Measurements from ENCODE around the gene LZTS2. TPM values are rescaled to one million over a fixed set of nuclear protein-coding genes. Genes with fewer than 3 reads are reported as not detected.

LZTS2 gene
- total and polyA plus RNA-seq, 2 of the 8 experiments (the other 6 are each of a cell fraction or from before 2014, with no cell fraction given) = 75.7 to 99.5 TPM

DNA sequence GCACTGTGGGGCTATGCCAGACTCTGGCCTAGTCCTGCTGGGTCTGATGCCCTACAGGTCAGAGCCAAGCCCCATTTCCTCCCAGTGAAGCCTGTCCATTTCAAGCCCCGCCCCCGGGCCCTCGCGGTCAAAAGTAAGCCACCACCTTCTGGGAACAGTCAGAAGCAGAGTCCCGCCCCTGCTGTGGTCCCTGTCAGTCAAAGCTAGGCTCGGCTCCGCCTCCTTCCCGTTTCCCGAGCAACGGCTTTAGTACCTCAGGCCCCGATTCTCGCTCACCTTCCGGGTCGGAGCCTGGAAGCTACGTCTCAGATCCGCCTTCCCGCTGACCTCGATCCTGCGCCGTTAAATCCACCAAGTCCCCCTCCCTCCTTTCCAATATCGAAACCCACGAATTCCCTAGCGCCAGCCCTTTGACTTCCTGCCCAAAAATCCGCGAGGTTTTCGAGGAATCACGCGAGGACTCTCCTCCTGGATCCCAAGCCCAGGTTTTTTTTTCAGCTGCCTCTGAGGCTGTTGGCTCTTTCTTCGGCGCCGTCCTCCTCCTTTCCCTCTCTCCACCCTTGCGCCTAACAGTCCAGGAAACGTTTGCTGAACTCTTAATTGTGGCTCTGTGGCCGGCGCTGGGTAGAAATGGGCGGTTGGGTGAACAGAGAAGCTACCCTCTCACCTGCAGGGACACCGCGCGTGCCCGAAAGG, 43.2 kb downstream of the LZTS2 start (continued):
- TF ChIP-seq KDM5A (IDR thresholded peaks at IDR 0.05; ENCODE audit: low read length) (no peak), SP1 (IDR thresholded peaks at IDR 0.05; ENCODE audit: low read depth, low read length) (peak; percentile 82), TCF12 (IDR thresholded peaks at IDR 0.05; ENCODE audit: low read depth, low read length) (no peak), PHF8 (conservative IDR thresholded peaks at IDR 0.05; ENCODE audit: low read depth, low read length) (0 out of 2 replicates have a peak, but pooled peaks have one; percentile 20), RBBP5 (IDR thresholded peaks at IDR 0.05; ENCODE audit: borderline replicate concordance, low read depth, low read length) (peak; percentile 72; the same call in 1 of the 2 replicates), SRF (IDR thresholded peaks at IDR 0.05; ENCODE audit: low read depth, low read length) (no peak), GTF2F1 (IDR thresholded peaks at IDR 0.05; ENCODE audit: borderline replicate concordance, low read depth, low read length) (peak; percentile 62; the same call in 1 of the 2 replicates), NRF1 (IDR thresholded peaks at IDR 0.05; ENCODE audit: low read depth, low read length) (no peak), CHD2 (IDR thresholded peaks at IDR 0.05; ENCODE audit: low read length) (peak; percentile 95)
- TF ChIP-seq, protein P1, sequence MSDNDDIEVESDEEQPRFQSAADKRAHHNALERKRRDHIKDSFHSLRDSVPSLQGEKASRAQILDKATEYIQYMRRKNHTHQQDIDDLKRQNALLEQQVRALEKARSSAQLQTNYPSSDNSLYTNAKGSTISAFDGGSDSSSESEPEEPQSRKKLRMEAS (IDR thresholded peaks at IDR 0.05) = peak; percentile 17; the same call in 1 of the 2 replicates
- TF ChIP-seq, protein P2, sequence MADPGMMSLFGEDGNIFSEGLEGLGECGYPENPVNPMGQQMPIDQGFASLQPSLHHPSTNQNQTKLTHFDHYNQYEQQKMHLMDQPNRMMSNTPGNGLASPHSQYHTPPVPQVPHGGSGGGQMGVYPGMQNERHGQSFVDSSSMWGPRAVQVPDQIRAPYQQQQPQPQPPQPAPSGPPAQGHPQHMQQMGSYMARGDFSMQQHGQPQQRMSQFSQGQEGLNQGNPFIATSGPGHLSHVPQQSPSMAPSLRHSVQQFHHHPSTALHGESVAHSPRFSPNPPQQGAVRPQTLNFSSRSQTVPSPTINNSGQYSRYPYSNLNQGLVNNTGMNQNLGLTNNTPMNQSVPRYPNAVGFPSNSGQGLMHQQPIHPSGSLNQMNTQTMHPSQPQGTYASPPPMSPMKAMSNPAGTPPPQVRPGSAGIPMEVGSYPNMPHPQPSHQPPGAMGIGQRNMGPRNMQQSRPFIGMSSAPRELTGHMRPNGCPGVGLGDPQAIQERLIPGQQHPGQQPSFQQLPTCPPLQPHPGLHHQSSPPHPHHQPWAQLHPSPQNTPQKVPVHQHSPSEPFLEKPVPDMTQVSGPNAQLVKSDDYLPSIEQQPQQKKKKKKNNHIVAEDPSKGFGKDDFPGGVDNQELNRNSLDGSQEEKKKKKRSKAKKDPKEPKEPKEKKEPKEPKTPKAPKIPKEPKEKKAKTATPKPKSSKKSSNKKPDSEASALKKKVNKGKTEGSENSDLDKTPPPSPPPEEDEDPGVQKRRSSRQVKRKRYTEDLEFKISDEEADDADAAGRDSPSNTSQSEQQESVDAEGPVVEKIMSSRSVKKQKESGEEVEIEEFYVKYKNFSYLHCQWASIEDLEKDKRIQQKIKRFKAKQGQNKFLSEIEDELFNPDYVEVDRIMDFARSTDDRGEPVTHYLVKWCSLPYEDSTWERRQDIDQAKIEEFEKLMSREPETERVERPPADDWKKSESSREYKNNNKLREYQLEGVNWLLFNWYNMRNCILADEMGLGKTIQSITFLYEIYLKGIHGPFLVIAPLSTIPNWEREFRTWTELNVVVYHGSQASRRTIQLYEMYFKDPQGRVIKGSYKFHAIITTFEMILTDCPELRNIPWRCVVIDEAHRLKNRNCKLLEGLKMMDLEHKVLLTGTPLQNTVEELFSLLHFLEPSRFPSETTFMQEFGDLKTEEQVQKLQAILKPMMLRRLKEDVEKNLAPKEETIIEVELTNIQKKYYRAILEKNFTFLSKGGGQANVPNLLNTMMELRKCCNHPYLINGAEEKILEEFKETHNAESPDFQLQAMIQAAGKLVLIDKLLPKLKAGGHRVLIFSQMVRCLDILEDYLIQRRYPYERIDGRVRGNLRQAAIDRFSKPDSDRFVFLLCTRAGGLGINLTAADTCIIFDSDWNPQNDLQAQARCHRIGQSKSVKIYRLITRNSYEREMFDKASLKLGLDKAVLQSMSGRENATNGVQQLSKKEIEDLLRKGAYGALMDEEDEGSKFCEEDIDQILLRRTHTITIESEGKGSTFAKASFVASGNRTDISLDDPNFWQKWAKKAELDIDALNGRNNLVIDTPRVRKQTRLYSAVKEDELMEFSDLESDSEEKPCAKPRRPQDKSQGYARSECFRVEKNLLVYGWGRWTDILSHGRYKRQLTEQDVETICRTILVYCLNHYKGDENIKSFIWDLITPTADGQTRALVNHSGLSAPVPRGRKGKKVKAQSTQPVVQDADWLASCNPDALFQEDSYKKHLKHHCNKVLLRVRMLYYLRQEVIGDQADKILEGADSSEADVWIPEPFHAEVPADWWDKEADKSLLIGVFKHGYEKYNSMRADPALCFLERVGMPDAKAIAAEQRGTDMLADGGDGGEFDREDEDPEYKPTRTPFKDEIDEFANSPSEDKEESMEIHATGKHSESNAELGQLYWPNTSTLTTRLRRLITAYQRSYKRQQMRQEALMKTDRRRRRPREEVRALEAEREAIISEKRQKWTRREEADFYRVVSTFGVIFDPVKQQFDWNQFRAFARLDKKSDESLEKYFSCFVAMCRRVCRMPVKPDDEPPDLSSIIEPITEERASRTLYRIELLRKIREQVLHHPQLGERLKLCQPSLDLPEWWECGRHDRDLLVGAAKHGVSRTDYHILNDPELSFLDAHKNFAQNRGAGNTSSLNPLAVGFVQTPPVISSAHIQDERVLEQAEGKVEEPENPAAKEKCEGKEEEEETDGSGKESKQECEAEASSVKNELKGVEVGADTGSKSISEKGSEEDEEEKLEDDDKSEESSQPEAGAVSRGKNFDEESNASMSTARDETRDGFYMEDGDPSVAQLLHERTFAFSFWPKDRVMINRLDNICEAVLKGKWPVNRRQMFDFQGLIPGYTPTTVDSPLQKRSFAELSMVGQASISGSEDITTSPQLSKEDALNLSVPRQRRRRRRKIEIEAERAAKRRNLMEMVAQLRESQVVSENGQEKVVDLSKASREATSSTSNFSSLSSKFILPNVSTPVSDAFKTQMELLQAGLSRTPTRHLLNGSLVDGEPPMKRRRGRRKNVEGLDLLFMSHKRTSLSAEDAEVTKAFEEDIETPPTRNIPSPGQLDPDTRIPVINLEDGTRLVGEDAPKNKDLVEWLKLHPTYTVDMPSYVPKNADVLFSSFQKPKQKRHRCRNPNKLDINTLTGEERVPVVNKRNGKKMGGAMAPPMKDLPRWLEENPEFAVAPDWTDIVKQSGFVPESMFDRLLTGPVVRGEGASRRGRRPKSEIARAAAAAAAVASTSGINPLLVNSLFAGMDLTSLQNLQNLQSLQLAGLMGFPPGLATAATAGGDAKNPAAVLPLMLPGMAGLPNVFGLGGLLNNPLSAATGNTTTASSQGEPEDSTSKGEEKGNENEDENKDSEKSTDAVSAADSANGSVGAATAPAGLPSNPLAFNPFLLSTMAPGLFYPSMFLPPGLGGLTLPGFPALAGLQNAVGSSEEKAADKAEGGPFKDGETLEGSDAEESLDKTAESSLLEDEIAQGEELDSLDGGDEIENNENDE (IDR thresholded peaks at IDR 0.05; ENCODE audit: insufficient replicate concordance, low read length) = no peak
